ENCODE measurements around the gene LOXHD1. TPM values are rescaled to one million over a fixed set of nuclear protein-coding genes. Genes with fewer than 3 reads are reported as not detected.

The LOXHD1 gene
- total RNA-seq, 1 experiment from 2014 or later = not detected

DNA sequence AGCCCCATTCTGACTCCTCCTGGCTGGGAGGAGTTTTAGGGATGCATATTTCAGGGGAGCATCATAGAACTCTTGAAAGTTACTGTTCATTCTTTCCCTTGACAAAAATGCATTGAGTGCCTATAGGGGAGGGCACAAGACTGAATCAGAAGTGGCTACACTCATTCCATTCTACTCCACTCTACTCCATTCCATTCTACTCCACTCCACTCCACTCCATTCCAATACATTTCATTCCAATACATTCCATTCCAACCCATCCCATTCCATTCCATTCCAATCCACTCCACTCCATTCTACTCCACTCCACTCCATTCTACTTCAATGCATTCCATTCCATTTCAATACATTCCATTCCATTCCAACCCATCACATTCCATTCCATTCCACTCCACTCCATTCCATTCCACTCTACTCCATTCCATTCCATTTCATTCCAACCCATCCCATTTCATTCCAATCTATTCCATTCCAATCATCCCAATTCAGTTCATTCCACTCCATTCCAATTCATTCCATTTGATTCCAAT is 110.8 kb downstream of the LOXHD1 start:
- H3K4me3 ChIP-seq = no peak overlapping the region
- H3K27me3 ChIP-seq = no peaks in the 10 kb centered on the region
- H3K36me3 ChIP-seq = no peaks in the 10 kb centered on the region
- no peaks in the 10 kb centered on the region for H3K9me3 ChIP-seq
- DNase-seq = no peak

DNA sequence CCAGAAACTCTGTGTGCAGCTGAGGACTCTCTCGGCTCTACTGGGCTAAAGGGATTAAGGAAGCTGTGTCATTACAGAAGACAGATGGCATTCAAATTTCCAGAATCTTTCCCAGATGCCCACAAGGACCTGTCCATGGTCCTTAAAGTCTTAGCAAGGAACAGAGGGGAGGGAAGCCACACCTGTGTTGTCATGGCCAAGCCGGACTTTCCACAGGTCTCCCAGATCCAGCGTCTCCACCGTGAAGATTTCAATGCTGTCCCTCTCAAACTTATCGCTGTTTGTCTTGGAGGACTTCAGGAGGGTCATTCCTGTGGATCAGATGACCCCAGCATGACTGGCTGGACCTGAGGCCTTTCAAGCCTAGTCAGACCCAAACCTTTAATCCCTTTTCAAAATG is 114.5 kb downstream of the LOXHD1 start:
- no peaks in the 10 kb centered on the region for H3K27me3 ChIP-seq
- H3K36me3 ChIP-seq = no peaks in the 10 kb centered on the region
- H3K4me3 ChIP-seq = no peak overlapping the region
- no peak for DNase-seq
- no peaks in the 10 kb centered on the region for H3K9me3 ChIP-seq

DNA sequence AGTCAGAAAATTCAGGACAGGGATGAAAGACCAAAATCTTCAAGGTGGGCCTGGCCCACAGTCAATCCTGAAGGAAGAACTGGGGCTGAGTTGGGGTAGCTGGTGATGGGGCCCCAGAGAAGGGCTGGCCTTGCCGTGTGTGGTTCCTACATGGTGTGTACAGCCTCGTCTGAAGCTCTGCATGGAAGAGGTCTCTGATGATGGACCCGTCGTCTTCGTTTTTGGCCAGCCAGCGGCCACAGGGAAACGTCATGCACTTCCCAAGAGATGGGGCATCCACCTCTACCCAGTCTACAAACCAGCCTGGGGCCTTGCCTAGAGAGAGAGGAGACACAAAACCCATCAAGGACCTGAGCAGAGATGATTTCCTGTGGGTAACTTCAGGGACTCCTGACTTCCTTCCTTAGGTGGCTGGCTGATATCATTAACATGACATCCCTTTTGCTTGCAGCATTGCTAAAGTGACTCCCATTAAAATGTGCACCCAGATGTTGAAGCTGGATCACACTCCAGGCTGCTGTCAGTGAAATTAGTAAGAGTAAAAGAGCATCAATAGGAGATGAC is 115.3 kb downstream of the LOXHD1 start:
- Histone ChIP-seq H3K9me3 (no peaks in the 10 kb centered on the region), H3K27me3 (no peaks in the 10 kb centered on the region), H3K4me3 (no peak overlapping the region), H3K36me3 (no peaks in the 10 kb centered on the region)
- DNase-seq = no peak

DNA sequence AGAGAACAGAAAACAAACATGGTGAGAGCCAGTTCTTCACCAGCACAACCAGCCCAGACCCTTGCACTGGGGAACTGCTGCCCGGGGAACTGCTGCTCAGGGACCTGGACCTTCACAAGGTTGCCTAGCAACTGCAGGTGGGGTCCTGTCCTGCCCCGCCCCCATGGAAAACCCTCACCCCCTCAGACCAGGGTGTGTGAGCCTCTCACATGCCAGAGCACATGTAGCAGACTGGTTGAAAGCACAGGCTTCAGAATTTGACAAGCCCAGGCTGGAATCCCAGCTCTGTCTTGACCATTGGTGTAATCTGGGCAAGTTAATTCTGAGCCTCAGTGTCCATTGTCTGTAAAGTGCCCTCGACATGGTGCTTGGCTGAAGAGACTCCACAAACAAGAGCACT is 118.6 kb downstream of the LOXHD1 start:
- Histone ChIP-seq H3K4me3 (no peak overlapping the region), H3K9me3 (no peaks in the 10 kb centered on the region), H3K27me3 (no peaks in the 10 kb centered on the region), H3K36me3 (no peaks in the 10 kb centered on the region)
- no peak for DNase-seq

GRCh38 chr18:46536215-46536874 is 120.7 kb downstream of the LOXHD1 start:
- Histone ChIP-seq H3K9me3 (no peaks in the 10 kb centered on the region), H3K36me3 (no peaks in the 10 kb centered on the region), H3K27me3 (no peaks in the 10 kb centered on the region), H3K4me3 (no peak overlapping the region)
- DNase-seq = peak; percentile 64

GRCh38 chr18:46531482-46531881 is 125.5 kb downstream of the LOXHD1 start:
- Histone ChIP-seq H3K36me3 (no peaks in the 10 kb centered on the region), H3K27me3 (no peaks in the 10 kb centered on the region), H3K9me3 (no peaks in the 10 kb centered on the region), H3K4me3 (no peak overlapping the region)
- no peak for DNase-seq

DNA sequence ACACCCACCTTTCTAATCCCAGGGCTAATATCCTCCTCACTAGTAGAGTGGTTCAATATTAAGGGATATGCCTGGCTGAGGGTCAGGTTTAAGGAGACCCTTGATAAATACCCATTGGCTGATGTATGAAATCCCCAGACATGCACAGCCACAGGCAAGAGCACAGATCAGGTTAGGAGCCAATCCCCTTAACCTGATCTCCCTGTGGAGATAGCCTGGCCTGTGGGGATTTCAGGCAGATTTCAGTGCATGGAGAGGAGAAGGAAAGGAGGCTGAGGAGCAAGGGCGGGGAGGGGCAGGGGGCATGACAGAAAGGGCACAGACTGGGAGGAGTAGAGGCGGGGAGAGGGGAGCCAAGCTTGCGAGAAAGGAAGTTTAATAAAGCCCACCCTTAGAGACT is 129.0 kb downstream of the LOXHD1 start:
- no peaks in the 10 kb centered on the region for H3K36me3 ChIP-seq
- no peak overlapping the region for H3K4me3 ChIP-seq
- H3K9me3 ChIP-seq = no peaks in the 10 kb centered on the region
- DNase-seq = no peak
- H3K27me3 ChIP-seq = no peaks in the 10 kb centered on the region

GRCh38 chr18:46519870-46520269 is 137.2 kb downstream of the LOXHD1 start:
- Histone ChIP-seq H3K4me3 (no peak overlapping the region), H3K36me3 (no peaks in the 10 kb centered on the region), H3K9me3 (no peaks in the 10 kb centered on the region), H3K27me3 (no peaks in the 10 kb centered on the region; the same call in 1 of the 2 replicates)
- no peak for DNase-seq

- peak; percentile 6 for DNase-seq
- Histone ChIP-seq H3K27me3 (no peaks in the 10 kb centered on the region; the same call in 1 of the 2 replicates), H3K4me3 (no peak overlapping the region), H3K36me3 (no peaks in the 10 kb centered on the region), H3K9me3 (no peaks in the 10 kb centered on the region)
Measured at GRCh38 chr18:46518438-46518837, 138.6 kb downstream of the LOXHD1 start.

DNA sequence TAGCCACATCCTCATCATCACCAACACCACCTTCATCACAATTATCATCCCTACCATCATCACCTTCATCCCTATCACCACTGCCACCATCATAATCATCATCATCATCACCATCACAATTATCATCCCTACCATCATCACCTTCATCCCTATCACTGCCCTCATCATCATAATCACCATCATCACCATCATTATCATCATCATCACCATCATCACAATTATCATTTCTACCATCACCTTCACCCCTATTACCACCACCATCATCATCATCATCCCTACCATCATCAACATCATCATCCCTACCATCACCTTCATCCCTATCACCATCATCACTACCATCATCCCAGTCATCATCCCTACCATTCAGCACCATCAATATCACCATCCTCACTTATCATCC is 140.5 kb downstream of the LOXHD1 start:
- Histone ChIP-seq H3K27me3 (no peaks in the 10 kb centered on the region; the same call in 1 of the 2 replicates), H3K4me3 (no peak overlapping the region), H3K36me3 (no peaks in the 10 kb centered on the region), H3K9me3 (no peaks in the 10 kb centered on the region)
- no peak for DNase-seq

GRCh38 chr18:46510386-46510785 is 146.6 kb downstream of the LOXHD1 start:
- no peaks in the 10 kb centered on the region; the same call in 1 of the 2 replicates for H3K27me3 ChIP-seq
- no peaks in the 10 kb centered on the region for H3K9me3 ChIP-seq

GRCh38 chr18:46509530-46509929 is 147.5 kb downstream of the LOXHD1 start:
- DNase-seq = no peak
- no peaks in the 10 kb centered on the region for H3K36me3 ChIP-seq
- no peaks in the 10 kb centered on the region; the same call in 1 of the 2 replicates for H3K27me3 ChIP-seq
- H3K9me3 ChIP-seq = no peaks in the 10 kb centered on the region
- H3K4me3 ChIP-seq = no peak overlapping the region

More at GRCh38 chr18:46510386-46510785, 146.6 kb downstream of the LOXHD1 start:
- no peak for DNase-seq
- Histone ChIP-seq H3K4me3 (no peak overlapping the region), H3K36me3 (no peaks in the 10 kb centered on the region)

- Histone ChIP-seq H3K4me3 (no peak overlapping the region), H3K9me3 (no peaks in the 10 kb centered on the region), H3K27me3 (peaks cover 3% of the 10 kb centered on the region; the same call in 1 of the 2 replicates), H3K36me3 (no peaks in the 10 kb centered on the region)
- DNase-seq = no peak
Measured at GRCh38 chr18:46506974-46507586, 149.9 kb downstream of the LOXHD1 start.

DNA sequence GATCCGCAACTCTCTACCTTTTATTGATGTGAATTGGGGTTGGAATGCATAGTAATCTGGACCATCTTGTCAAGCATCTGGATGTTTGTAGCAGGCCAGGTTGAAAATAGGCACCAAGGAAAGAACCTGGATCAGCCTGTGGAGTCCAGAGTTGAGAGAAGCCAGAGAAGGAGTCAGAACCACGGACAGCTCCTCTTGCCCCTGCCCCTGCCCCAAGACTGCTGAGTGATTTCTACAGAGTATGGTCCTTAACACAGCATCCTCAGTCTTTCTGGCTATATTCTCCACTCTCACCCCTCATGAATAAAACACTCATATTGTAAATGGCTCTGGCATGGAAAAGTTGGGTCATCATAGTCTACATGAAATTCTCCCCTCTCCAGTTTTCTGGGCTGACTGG is 154.6 kb downstream of the LOXHD1 start:
- DNase-seq = no peak
- Histone ChIP-seq H3K4me3 (no peak overlapping the region), H3K36me3 (no peaks in the 10 kb centered on the region), H3K27me3 (peaks cover 3% of the 10 kb centered on the region; the same call in 1 of the 2 replicates), H3K9me3 (no peaks in the 10 kb centered on the region)

- no peaks in the 10 kb centered on the region for H3K36me3 ChIP-seq
- peak; percentile 18 for DNase-seq
- H3K9me3 ChIP-seq = no peaks in the 10 kb centered on the region
- peaks cover 3% of the 10 kb centered on the region for H3K27me3 ChIP-seq
- H3K4me3 ChIP-seq = no peak overlapping the region
Measured at GRCh38 chr18:46497129-46497528, 159.9 kb downstream of the LOXHD1 start.

DNA sequence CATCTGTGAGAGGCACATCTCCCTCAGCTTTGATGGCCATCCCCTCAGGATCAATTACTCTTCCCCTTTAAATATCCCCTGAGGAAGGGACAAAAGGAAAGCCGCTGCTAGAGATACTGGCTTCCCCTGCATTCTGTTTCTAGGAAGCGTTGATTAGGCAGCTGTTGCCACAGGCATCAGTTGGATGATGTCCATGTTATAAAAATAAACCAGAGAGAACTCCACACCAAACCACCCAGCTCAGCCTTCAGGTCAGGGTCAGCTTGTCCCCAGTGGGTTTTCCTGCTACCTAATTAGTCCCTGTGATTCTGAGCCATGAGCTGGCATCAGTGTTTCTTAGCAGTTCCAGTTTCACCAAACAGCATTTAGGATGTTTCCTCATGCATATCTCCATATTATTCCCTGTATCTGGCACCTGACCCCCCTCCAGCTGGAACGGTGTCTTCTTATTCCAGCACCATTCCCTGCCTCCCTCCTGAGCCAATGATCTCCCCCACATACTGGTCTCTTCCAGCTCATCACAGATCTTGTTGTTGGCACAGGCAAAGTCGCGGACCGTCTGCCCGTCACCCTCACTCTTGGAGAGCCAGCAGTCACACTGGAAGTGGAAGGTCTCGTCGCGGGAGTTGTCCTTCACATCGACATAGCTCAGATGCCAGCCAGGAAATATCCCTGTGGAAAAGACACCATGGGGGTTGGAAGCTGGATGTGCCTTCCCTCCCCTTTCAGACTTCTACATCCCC is 168.4 kb downstream of the LOXHD1 start:
- Histone ChIP-seq H3K4me3 (no peak overlapping the region), H3K36me3 (no peaks in the 10 kb centered on the region), H3K27me3 (peaks cover 6% of the 10 kb centered on the region; the same call in 1 of the 2 replicates), H3K9me3 (no peaks in the 10 kb centered on the region)
- no peak for DNase-seq

DNA sequence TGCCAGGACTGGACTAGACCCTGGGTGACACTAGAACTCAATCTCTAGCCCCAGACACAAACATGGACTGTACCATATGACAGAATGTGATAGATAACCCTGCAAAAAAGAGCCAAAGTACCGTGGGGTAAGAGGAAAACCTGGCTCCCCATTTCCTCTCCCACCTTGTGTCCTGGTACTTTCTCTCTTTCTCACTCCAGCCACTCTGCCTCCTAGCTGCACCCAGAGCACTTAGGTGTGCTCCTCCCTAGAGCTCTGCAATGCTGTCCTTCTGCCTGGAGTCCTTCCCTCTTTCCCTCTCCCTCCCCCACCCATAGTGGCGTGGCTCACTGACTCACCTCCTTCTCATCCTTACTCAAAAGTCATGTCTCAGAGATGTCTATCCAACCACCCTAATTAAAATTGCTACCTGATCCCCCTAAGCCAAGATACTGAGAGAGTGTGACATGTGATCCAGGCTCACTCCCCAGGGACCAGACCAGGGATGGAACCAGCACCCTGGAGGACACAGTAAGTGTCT is 171.3 kb downstream of the LOXHD1 start:
- DNase-seq = no peak
- H3K27me3 ChIP-seq = peaks cover 6% of the 10 kb centered on the region; the same call in 1 of the 2 replicates
- H3K4me3 ChIP-seq = no peak overlapping the region
- H3K36me3 ChIP-seq = no peaks in the 10 kb centered on the region
- H3K9me3 ChIP-seq = no peaks in the 10 kb centered on the region
